NCI-H2196 (cell line): ENCODE results near the gene BEAN1.
"Not testable (repeated sequence)": the region's sequence is repeated elsewhere in the genome, so short reads cannot be mapped to it uniquely, and the experiment has no call there.

Experiments
- DNase-seq: peaks from one replicate; lab custom pipeline; 2025; ENCODE audit not compliant: unreplicated experiment; lab: John Stamatoyannopoulos, UW

Gene BEAN1

GRCh38 chr16:66440271-66440802 lies 13.2 kb downstream of the BEAN1 start:
- DNase-seq: no peak

DNA sequence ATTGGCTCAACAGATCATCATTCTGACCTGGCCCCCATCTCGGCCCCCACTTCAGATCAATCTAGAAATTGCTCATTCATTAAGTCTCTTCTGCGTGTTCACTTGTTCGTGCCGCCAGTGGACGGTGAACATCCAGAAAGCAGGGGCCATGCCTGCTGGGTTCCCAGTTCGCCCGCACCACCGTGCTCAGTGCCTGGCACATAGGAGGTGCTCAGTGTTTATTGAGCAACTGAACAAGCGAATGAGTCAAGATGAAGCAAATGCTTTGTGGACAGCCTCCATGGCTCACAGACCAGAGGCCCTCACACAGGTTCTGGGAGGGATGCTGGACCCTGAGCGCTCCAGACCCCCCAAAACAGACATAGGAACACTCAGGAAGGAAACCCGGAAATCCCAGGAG lies 13.9 kb downstream of the BEAN1 start:
- no peak for DNase-seq

DNA sequence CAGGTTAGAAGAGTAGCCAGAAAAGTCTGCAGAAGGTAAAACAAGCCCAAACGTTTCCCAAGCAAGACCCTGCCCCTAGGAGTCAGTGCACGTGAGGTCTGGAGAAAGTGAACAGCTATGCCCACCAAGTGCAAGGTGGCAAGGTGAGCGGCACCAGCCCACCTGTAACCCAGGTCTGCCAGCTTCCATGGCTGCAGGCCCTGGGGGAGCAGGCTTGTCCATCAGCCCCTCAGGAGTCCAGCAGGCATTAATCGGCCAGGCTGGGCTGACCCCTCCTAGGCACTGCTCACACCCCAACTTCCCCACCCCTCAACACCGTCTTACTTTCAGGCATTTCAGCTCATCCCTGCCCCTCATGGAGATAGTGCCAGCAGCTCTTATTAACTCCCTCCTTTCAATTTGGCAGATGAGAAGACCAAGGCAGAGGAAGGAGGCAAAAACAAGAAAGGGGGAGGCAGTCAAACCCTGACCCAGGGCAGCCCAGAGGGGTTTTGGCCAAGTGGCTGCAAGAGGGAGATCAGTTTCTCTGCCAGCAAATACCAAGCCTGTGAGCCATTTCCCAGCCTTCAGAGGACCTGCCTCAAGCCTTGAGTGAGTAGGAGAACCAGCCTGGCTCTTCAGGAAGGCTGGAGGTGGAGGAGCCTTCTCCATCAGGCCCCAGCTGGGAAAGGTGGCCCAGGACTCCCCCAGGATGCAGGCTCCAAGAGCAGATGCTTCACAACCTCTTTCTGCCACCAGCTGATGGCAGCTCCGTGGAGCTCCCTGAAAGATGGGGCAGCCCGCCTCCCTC lies 14.7 kb downstream of the BEAN1 start:
- DNase-seq: no peak

DNA sequence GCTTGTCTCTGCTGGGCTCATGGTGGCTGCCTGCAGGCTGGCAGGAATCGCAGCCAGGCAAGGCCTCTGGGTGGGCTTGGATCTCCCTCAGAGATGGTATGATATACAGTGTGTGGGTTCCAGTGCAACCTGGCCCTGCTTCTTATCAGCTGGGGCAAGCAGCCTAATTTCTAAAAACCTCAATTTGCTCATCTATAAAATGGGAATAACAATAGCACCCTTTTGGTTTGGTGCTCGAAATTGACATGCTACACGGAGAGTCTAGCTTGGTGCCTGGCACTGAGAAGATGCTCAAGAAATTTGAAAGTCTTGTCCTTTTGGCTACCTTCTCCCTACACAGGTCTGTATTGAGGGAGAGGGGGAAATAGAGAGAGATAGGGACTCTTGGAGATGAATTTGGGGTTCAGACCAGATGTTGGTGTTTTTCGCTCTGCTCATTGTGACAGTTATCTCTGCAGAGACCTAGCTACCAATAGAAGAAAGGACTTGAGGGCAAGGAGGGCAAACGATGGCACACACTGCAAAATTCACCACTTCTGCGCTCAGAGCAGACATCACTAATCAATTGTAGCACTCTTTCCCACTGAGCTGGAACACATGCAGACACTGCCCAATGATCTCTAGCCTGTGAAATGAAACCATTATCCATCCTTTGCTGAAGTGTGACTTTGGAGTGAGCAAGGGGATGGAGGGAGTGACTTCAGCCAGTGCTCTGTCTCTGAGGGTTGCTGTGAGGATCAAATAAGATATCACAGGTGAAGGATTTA lies 15.6 kb downstream of the BEAN1 start:
- no peak for DNase-seq

- DNase-seq: no peak
These were observed 16.2 kb downstream of the BEAN1 start for GRCh38 chr16:66443269-66443652.

DNA sequence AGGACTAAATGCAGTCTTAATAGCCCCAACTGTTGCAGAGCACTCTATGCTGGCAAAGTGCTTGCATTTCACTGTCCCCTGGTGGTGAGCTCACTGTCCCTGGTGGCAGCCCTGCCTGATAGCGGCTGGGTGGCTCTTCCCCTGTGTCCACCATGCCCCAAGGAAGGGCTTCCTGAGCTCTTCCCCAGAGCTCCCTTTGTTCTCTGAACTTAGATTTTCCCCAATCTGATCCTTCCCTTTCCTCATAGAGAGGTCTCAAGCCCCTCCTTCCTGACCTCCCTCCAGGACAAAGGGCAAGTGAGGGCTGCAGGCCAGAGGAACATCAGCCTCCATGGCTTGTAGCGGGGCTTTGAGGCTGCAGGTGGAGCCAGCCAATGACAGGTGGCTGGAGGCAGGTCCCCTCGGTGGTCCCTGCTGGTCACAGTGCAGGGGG lies 17.0 kb downstream of the BEAN1 start:
- no peak for DNase-seq

GRCh38 chr16:66446737-66447136 lies 19.6 kb downstream of the BEAN1 start:
- peak; percentile 2 for DNase-seq

GRCh38 chr16:66447491-66447890 lies 20.4 kb downstream of the BEAN1 start:
- no peak for DNase-seq

GRCh38 chr16:66451548-66451947 lies 24.5 kb downstream of the BEAN1 start:
- DNase-seq: no peak

- DNase-seq: not testable (repeated sequence)
These were observed 26.1 kb downstream of the BEAN1 start for GRCh38 chr16:66453230-66453629.

GRCh38 chr16:66454751-66455150 lies 27.7 kb downstream of the BEAN1 start:
- DNase-seq: no peak

DNA sequence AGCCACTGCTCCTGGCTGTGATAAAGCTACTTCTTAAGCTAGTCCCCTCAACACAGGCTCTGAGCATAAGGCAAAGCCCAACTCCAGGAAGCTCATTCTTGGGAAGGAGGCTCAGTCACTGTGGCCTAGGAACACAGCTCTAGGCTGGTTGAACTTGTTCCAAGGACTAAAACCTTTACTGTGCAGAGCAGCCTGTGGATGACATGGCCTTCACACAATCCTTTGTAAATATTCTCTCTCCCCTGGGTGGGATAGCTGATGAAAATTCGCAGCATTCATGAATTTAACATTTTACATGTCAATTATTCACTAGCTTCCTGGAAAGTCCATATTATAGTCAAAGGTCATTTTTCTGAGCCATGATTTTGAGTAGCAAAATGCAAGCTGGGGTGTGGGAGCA lies 28.9 kb downstream of the BEAN1 start:
- DNase-seq: no peak

DNA sequence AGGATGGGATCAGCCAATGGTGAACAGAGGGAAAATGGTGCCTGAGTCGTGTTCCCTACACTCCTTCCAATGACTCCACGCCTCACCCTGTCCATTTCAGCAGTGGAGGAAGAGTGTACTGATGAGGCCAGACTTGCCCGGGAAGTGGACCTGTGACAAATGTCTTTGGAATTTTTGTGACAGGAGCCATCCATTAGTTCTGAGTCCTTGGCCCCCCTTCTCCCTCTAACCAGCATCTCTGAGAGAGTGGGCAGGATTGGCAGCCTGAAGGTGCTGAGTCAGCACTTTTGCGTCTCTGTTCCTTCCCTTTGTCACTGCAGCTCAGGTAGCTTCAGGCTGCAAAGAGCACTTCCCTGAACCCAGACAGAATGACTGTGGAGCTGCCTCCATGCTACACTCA lies 30.8 kb downstream of the BEAN1 start:
- DNase-seq: no peak

- DNase-seq: no peak
These were observed 31.2 kb downstream of the BEAN1 start for GRCh38 chr16:66458292-66458691.

DNA sequence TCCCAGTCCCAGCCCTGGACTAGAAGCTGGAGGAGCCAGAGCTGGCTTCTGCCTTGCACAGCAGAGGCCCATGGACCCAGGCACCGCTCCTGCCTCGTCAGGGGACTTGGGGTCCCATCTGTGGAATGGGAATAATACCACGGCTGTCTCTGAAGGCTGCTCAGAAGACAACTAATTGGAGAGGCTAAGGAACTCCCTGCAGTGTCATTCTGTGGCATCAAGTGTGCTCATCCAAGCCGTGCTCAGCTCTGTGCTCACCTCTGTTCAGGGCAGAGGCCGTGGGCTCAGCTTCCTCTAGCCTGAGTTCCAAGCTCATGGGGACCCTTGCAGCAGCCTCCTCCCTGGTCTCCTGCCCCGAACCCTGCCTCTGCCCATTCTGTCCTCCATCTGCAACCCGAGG lies 31.8 kb downstream of the BEAN1 start:
- no peak for DNase-seq

GRCh38 chr16:66459878-66460277 lies 32.8 kb downstream of the BEAN1 start:
- no peak for DNase-seq

- no peak for DNase-seq
These were observed 33.6 kb downstream of the BEAN1 start for GRCh38 chr16:66460703-66461102.

DNA sequence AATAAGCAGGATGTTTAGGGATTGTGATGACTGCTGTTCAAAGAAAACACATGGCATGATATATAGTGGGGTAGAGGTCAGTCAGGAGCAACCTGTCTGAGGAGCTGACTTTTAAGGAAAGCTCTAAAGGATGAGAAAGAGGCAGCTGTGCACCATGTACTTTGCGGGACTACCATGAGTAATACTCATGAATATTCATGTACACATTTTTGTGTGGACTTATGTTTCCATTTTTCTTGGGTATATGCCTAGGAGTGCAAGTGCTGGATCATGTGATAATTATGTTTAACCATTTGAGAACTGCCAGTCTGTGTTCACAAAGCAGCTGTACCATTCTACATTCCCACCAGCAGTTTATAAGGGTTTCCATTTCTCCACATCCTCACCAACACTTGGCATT lies 35.8 kb downstream of the BEAN1 start:
- DNase-seq: no peak

GRCh38 chr16:66465946-66466345 lies 38.9 kb downstream of the BEAN1 start:
- not testable (repeated sequence) for DNase-seq

DNA sequence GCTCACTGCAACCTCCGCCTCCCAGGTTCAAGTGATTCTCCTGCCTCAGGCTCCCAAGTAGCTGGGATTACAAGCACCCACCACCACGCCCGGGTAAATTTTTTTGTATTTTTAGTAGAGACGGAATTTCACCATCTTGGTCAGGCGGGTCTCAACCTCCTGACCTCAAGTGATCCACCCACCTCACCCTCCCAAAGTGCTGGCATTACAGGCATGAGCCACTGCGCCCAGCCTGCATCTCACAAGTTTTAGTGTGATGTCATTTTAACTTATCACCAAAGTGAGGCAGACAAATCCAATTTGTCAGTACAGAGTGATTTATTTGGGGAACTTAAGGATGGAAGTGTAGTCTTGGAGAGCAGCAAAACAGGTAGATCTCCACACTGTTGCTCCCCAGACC lies 39.5 kb downstream of the BEAN1 start:
- DNase-seq: not testable (repeated sequence)

- DNase-seq: no peak
These were observed 40.5 kb downstream of the BEAN1 start for GRCh38 chr16:66467611-66468010.

DNA sequence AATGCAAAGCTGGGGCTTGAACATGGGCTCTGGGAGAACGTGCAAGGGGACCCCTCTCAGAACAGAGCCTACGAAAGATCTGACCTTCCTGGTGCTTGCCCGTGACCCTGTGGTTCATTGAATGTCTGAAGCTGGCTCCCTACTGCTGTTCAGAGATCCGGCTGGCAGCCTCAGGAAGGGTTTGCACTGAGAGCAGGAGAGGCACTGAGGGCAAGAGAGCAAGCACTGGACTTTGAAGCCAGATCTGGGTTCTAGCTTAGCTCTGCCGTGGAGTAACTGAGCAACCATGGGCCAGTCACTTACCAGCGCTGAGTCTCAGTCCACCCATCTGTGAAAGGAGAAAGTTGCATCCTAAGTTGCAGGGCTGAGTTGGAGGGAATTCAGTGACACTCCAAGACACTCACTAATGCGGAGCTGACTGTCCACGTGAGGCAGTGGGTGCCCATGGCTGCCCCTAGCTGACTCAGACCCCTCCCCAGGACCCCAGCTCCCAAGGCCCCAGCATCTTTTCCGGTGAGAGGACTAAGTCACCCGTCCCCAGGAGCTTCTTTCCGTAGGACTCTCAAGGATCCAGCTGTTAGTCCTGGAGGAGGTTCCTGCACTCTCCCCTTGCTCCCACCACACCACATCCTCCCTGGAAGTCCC lies 41.3 kb downstream of the BEAN1 start:
- DNase-seq: no peak
